NT2/D1 (cell line): Measurements from ENCODE around the gene HOTAIR.

Experiments
- DNase-seq: peaks from one replicate; pipeline ENCODE4 v3.0.0-alpha.2; 2011; ENCODE audit warnings: low read depth, low spot score
- H3K27me3 ChIP-seq: 2 replicates; pipeline ENCODE4 v1.6.0; 2011; ENCODE audit warnings: mild to moderate bottlenecking; ENCODE audit not compliant: insufficient read length, insufficient read depth
- H3K36me3 ChIP-seq: 2 replicates; pipeline ENCODE4 v1.6.1; 2011; ENCODE audit warnings: mild to moderate bottlenecking, low read length, mixed read lengths; ENCODE audit not compliant: insufficient read depth, insufficient read length
- H3K4me1 ChIP-seq: 2 replicates; pipeline ENCODE4 v1.5.1; 2011; ENCODE audit not compliant: insufficient read depth, insufficient read length
- H3K4me3 ChIP-seq: 2 replicates; pipeline ENCODE4 v1.5.1; 2011; ENCODE audit warnings: low read depth; ENCODE audit not compliant: insufficient read length
- H3K9ac ChIP-seq: 2 replicates; pipeline ENCODE4 v1.6.0; 2011; ENCODE audit warnings: low read depth; ENCODE audit not compliant: insufficient read length
- H3K9me3 ChIP-seq: 2 replicates; pipeline ENCODE4 v1.5.1; 2011; ENCODE audit warnings: mild to moderate bottlenecking, low read length; ENCODE audit not compliant: insufficient read depth
- SUZ12 ChIP-seq: IDR thresholded peaks from 2 replicates; pipeline ENCODE4 v1.6.1; 2011; ENCODE audit not compliant: insufficient read length, insufficient read depth; ENCODE audit errors: extremely low read depth
- YY1 ChIP-seq: IDR thresholded peaks from 2 replicates; pipeline ENCODE4 v1.6.1; 2011; ENCODE audit not compliant: insufficient read length, insufficient read depth
- ZNF274 ChIP-seq: IDR thresholded peaks from 2 replicates; pipeline ENCODE4 v1.6.1; 2011; ENCODE audit warnings: mild to moderate bottlenecking, low read depth, low read length

The HOTAIR gene

DNA sequence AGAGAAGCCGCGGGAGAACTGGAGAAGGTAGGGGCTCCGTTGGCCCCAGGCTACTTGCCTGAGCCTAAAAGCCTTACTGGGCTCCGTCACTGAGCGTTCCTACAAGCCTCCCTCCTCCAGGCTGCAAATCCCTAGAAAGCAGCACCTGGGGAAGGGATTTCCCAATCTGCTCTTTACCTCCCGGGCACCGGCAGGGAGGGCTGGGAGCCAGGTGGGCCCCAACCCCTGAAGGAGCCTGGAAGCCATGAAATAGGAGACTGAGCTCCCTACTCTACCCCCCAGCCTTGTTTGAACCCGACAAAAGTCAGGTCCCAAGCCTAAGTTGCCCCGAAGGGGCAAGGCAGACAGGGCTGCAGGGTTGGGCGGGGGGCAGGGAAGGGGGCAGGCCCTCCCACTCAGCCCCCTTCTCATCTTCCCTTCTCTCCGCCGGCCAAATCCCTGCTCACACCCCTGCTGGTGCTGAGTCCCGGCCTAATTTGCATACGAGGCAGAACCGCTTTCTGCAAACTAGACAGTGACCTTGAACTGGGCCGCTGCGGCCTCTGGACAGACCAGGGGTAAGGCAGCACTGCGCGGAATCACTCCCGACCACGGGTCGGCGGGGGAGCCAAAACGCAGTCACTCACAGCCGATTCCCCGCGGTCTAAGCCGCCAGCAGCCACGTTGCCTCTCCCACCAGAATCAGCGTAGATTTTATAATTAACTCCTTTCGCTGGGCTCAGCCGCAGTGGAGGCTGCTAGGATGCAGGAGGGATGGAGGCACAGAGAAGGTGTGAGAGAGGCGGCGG lies 23.8 kb downstream of the HOTAIR start:
- peak overlapping the region; percentile 12 for H3K4me3 ChIP-seq
- no peaks in the 10 kb centered on the region for H3K36me3 ChIP-seq
- TF ChIP-seq YY1 (no peak), ZNF274 (no peak)
- H3K4me1 ChIP-seq = peaks cover 37% of the 10 kb centered on the region
- H3K27me3 ChIP-seq = peaks cover 96% of the 10 kb centered on the region
- DNase-seq = no peak
- peak overlapping the region; percentile 63 for H3K9ac ChIP-seq
- H3K9me3 ChIP-seq = no peaks in the 10 kb centered on the region

DNA sequence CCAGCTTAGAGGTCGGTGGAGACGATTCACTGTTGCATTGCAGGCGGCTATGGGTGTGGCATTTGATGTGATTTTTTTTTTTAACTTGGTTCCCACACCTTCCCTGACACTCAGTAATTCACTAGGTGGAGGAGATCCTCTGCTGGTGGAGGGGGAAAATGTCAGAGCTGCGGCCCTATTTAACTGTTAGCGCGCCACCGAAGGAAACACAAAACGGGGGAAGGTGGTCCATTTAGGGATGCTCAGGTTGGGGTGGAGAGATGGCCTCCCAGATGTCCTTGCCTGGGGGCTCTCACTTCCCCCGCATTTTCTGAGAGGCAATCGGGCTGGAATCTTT lies 24.3 kb downstream of the HOTAIR start:
- Histone ChIP-seq H3K4me1 (peaks cover 37% of the 10 kb centered on the region), H3K36me3 (peaks cover 1% of the 10 kb centered on the region), H3K9ac (peak overlapping the region; percentile 63), H3K27me3 (peaks cover 90% of the 10 kb centered on the region), H3K4me3 (peak overlapping the region; percentile 22), H3K9me3 (no peaks in the 10 kb centered on the region)
- TF ChIP-seq SUZ12 (no peak), ZNF274 (no peak), YY1 (no peak)
- DNase-seq = no peak

GRCh38 chr12:53949631-53950436 lies 24.9 kb downstream of the HOTAIR start:
- no peak for DNase-seq
- Histone ChIP-seq H3K27me3 (peaks cover 84% of the 10 kb centered on the region), H3K9me3 (no peaks in the 10 kb centered on the region), H3K36me3 (peaks cover 5% of the 10 kb centered on the region), H3K4me1 (peaks cover 35% of the 10 kb centered on the region), H3K9ac (peak overlapping the region; percentile 26), H3K4me3 (peak overlapping the region; percentile 22)
- TF ChIP-seq SUZ12 (no peak), YY1 (no peak), ZNF274 (no peak)

DNA sequence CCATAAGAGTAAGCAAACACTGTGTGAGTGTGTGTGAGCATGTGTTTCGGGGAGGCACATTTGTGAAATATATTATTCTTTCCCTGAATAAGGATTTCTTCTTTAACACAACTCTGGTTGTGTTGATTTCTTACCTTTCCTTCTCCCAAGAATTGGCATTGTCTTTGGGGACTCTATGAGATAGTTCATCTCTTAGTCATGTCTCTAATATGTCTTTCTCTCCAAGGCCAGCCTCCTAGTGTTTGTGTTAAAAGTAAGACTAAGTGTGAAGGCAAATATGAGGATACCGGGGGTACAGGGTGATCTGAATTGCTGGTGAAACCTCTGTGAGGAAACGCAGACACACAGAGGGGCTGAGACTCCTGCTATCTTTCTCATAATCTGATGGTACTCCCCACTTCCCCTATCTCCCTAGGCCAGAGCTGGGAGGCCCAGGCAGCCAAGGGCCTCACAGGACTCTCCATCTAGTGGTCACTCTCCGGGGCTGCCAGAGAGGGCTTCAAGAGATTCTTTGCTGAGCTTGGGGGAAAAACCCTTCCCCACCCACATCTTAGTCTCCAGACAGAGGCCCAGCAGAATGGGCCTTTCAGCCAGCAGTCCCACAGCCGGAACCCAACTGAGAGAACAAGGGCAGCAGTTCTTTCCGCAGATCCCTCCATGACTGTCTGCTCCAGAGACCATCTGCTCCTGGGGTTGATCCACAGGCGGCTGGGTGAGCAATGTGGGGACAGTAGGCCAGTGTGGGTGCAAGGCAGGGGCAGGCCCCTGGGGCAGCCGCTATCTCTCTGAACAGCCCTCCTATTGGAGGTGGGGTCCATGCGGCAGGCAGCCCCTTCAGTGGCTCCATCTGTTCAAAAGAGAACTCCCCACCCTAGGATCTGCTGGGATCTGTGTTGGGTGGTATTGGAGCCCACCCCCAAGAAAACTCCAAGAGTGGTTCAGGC lies 25.8 kb downstream of the HOTAIR start:
- no peak overlapping the region for H3K4me3 ChIP-seq
- H3K36me3 ChIP-seq = peaks cover 5% of the 10 kb centered on the region
- peaks cover 76% of the 10 kb centered on the region for H3K27me3 ChIP-seq
- H3K9ac ChIP-seq = no peak overlapping the region
- DNase-seq = no peak
- TF ChIP-seq SUZ12 = no peak
- no peak for TF ChIP-seq YY1
- no peak for TF ChIP-seq ZNF274
- H3K4me1 ChIP-seq = peaks cover 31% of the 10 kb centered on the region
- no peaks in the 10 kb centered on the region for H3K9me3 ChIP-seq

DNA sequence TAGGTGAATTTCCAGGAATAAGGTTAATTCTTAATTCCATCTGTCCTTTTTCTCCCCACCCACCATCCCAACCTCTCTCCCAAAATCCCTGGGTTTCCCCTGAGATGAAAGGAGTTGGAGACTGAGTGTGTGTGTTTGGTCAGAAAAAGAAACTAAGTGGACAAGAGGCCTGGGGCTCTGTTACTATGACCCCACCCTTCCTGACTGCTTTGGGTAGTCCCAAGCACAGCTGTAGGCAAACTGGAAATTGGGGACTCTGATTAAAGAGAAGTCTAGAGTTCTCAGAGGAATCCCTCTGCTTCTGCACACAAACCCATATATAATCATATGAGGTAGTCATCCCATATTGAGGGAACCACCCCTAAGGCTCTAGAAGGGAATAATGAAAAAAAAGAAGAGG lies 27.0 kb downstream of the HOTAIR start:
- H3K9me3 ChIP-seq = no peaks in the 10 kb centered on the region
- peaks cover 71% of the 10 kb centered on the region for H3K27me3 ChIP-seq
- peaks cover 5% of the 10 kb centered on the region for H3K36me3 ChIP-seq
- no peak overlapping the region for H3K4me3 ChIP-seq
- no peak for DNase-seq
- no peak overlapping the region for H3K9ac ChIP-seq
- TF ChIP-seq ZNF274 (no peak), SUZ12 (no peak), YY1 (no peak)
- H3K4me1 ChIP-seq = peaks cover 27% of the 10 kb centered on the region

- Histone ChIP-seq H3K36me3 (peaks cover 5% of the 10 kb centered on the region), H3K9me3 (no peaks in the 10 kb centered on the region), H3K9ac (no peak overlapping the region), H3K4me1 (peaks cover 7% of the 10 kb centered on the region), H3K4me3 (no peak overlapping the region), H3K27me3 (peaks cover 63% of the 10 kb centered on the region)
- no peak for TF ChIP-seq SUZ12
- TF ChIP-seq ZNF274 = no peak
- no peak for TF ChIP-seq YY1
- DNase-seq = no peak
Measured at GRCh38 chr12:53944907-53945847, 29.6 kb downstream of the HOTAIR start.
